Upper lobe of left lung (tissue), 6 donors: Measurements from ENCODE around the gene TNS4. TPM values are rescaled to one million over a fixed set of nuclear protein-coding genes. Genes with fewer than 3 reads are reported as not detected.
A peak's percentile ranks its signal among the peaks of the same experiment; 100 is the strongest.

Experiments used
- ATAC-seq, 2 donors: fragments of 200-7000 bp; cut with Tn5 transposase; one replicate each; pipeline ENCODE4 v1.9.1; 2022; ENCODE audit warnings: mild to moderate bottlenecking in 2 of 2, moderate library complexity in 2 of 2; ENCODE audit not compliant: low FRiP score in 2 of 2
- DNase-seq, 2 donors: peaks; one replicate each; pipeline ENCODE4 v3.0.0-alpha.2; 2019 to 2020
- H3K27ac ChIP-seq, 4 donors: fragments of 200-600 bp; sonication (generic); one replicate each; pipeline ENCODE4 v1.5.1; 2016 to 2019
- H3K27me3 ChIP-seq, 4 donors: fragments of 200-600 bp; sonication (generic); one replicate each; pipeline ENCODE4 v1.5.1; 2017 to 2019
- H3K36me3 ChIP-seq, 4 donors: fragments of 200-600 bp; sonication (generic); one replicate each; pipeline ENCODE4 v1.5.1; 2016 to 2019
- H3K4me1 ChIP-seq, 4 donors: fragments of 200-600 bp; sonication (generic); one replicate each; pipeline ENCODE4 v1.5.1; 2018 to 2019
- H3K4me3 ChIP-seq, 4 donors: fragments of 200-600 bp; sonication (generic); one replicate each; pipeline ENCODE4 v1.5.1; 2017 to 2019; ENCODE audit warnings: mild to moderate bottlenecking in 2 of 4, moderate library complexity in 1 of 4
- H3K9me3 ChIP-seq, 4 donors: fragments of 200-600 bp; sonication (generic); one replicate each; pipeline ENCODE4 v1.5.1; 2018 to 2019
- EP300 ChIP-seq, 4 donors: sonication (generic); formaldehyde crosslinking; IDR thresholded peaks; one replicate each; pipeline ENCODE4 v1.5.1; 2017; ENCODE audit warnings: antibody characterized with exemption in 4 of 4, control low read depth in 2 of 4
- POLR2A ChIP-seq, 4 donors: fragments of 450-650 bp; IDR thresholded peaks; one replicate each; pipeline ENCODE4 v1.5.1; 2016 to 2017; ENCODE audit warnings: antibody characterized with exemption in 4 of 4, mild to moderate bottlenecking in 2 of 4
- POLR2AphosphoS5 ChIP-seq, 2 donors: sonication (generic); formaldehyde crosslinking; IDR thresholded peaks; one replicate each; pipeline ENCODE4 v1.5.1; 2017; ENCODE audit warnings: antibody characterized with exemption in 2 of 2
- WGBS, 2 donors: methylation state at CpG; one replicate each; pipeline ENCODE4 v1.1.5; 2017 to 2018; 5-methylcytosine and 5-hydroxymethylcytosine counted together
- total RNA-seq, 6 donors: library from RNA; depleted of rRNA in 4 of 6; stranded (reverse); fragments of >200 nt in 4 of 6; gene quantifications; one replicate each; pipeline versions ENCODE4 v1.1.0 to v1.2.1, GENCODE V29; 2016 to 2021
- TF ChIP-seq, protein P1 (sequence below), 6 experiments: fragments of 450-650 bp in 4 of 6; fragments of 200-600 bp in 2 of 6; sonication (generic) in 2 of 6; IDR thresholded peaks; one replicate each; pipeline ENCODE4 v1.5.1; 2016 to 2019; ENCODE audit warnings: antibody characterized with exemption in 6 of 6
- donor health status: DM: no; HTN: no; CAD: no; lungs with moderate emphysema.
- donor health status: DM: no; HTN: yes; CAD: no; lungs with severe emphysema.

TNS4 gene
- total RNA-seq, 6 donors from 2014 or later = 0.54 to 5.1 (median 1.1) TPM; not detected in 1

DNA sequence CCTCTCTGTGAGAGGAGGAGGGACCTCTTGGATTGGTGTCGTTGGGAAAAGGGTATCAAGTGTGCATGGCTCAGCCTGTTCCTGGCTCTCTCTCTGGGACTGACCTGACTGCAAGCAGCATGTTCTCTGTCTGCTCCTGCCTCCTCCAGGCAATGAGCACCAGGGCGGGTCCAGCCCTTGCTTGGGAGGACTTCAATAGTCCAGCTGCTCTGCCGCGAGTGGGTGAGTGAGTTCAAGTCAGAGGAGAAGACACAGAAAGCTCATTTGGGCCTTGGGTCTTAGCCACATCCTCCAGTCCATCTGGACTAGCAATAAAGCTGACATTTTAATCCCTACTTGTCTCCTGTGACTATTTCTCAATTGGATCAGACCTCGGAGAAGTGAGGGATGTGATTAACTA, 25.2 kb upstream of the TNS4 start:
- 72 to 74% methylated on average over 4 to 5 of the region's 5 CpGs for WGBS, 2 donors
- Histone ChIP-seq H3K4me3 (no peak overlapping the region), H3K27ac (no peak overlapping the region), H3K27me3 (no peaks in the 10 kb centered on the region), H3K9me3 (no peaks in the 10 kb centered on the region), H3K36me3 (no peaks in the 10 kb centered on the region), H3K4me1 (peaks cover 0 to 7% (median 2%) of the 10 kb centered on the region in 4 donors)
- peak in 1 of 2 donors; percentile 85 for ATAC-seq
- TF ChIP-seq, protein P1, sequence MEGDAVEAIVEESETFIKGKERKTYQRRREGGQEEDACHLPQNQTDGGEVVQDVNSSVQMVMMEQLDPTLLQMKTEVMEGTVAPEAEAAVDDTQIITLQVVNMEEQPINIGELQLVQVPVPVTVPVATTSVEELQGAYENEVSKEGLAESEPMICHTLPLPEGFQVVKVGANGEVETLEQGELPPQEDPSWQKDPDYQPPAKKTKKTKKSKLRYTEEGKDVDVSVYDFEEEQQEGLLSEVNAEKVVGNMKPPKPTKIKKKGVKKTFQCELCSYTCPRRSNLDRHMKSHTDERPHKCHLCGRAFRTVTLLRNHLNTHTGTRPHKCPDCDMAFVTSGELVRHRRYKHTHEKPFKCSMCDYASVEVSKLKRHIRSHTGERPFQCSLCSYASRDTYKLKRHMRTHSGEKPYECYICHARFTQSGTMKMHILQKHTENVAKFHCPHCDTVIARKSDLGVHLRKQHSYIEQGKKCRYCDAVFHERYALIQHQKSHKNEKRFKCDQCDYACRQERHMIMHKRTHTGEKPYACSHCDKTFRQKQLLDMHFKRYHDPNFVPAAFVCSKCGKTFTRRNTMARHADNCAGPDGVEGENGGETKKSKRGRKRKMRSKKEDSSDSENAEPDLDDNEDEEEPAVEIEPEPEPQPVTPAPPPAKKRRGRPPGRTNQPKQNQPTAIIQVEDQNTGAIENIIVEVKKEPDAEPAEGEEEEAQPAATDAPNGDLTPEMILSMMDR (IDR thresholded peaks at IDR 0.05) = no peak
- TF ChIP-seq POLR2A (IDR thresholded peaks at IDR 0.05) = no peak
- no peak for TF ChIP-seq POLR2AphosphoS5 (IDR thresholded peaks at IDR 0.05)
- no peak for TF ChIP-seq EP300 (IDR thresholded peaks at IDR 0.05)
- DNase-seq = peak in 1 of 2 donors; percentile 19

GRCh38 chr17:40525294-40525693, 23.9 kb upstream of the TNS4 start:
- Histone ChIP-seq H3K4me3 (no peak overlapping the region), H3K4me1 (no peaks in the 10 kb centered on the region), H3K36me3 (no peaks in the 10 kb centered on the region), H3K9me3 (no peaks in the 10 kb centered on the region), H3K27ac (no peak overlapping the region), H3K27me3 (no peaks in the 10 kb centered on the region)
- 93 to 94% methylated on average over 1 of the region's 1 CpG for WGBS, 2 donors
- TF ChIP-seq EP300 (IDR thresholded peaks at IDR 0.05) (no peak), POLR2A (IDR thresholded peaks at IDR 0.05) (no peak), POLR2AphosphoS5 (IDR thresholded peaks at IDR 0.05) (no peak)
- TF ChIP-seq, protein P1 (IDR thresholded peaks at IDR 0.05) = no peak
- ATAC-seq (no peak), DNase-seq (no peak)

GRCh38 chr17:40524243-40524965, 23.0 kb upstream of the TNS4 start:
- 66 to 72% methylated on average over 3 of the region's 3 CpGs for WGBS, 2 donors

DNA sequence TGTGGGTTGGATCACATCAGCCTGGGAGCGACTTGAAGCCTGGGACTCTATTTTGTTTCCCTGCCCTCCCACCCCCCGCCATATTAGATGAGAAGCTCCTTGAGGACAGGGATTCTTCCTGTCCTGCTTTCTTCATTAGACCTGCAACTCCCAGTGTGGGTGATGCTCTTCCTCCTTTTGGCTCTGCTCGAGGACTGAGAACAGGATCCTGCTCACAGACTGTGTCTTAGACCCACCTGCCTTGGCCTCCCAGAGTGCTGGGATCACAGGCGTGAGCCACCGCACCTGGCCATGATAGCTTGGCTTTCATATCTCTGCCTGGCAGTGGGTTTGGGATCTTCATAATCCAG, 21.5 kb upstream of the TNS4 start:
- no peak for DNase-seq
- WGBS, 2 donors = 97% methylated on average over 5 of the region's 5 CpGs; no CpG with 5 or more reads in 1 of the 2 donors
- TF ChIP-seq, protein P1 (IDR thresholded peaks at IDR 0.05) = no peak
- TF ChIP-seq POLR2AphosphoS5 (IDR thresholded peaks at IDR 0.05) (no peak), POLR2A (IDR thresholded peaks at IDR 0.05) (no peak), EP300 (IDR thresholded peaks at IDR 0.05) (no peak)

More at GRCh38 chr17:40524243-40524965, 23.0 kb upstream of the TNS4 start:
- no peaks in the 10 kb centered on the region for H3K27me3 ChIP-seq
- no peak for TF ChIP-seq POLR2AphosphoS5 (IDR thresholded peaks at IDR 0.05)
- TF ChIP-seq, protein P1 (IDR thresholded peaks at IDR 0.05) = no peak
- TF ChIP-seq POLR2A (IDR thresholded peaks at IDR 0.05) = no peak
- no peak for TF ChIP-seq EP300 (IDR thresholded peaks at IDR 0.05)
- H3K27ac ChIP-seq = no peak overlapping the region
- ATAC-seq = no peak
- H3K9me3 ChIP-seq = no peaks in the 10 kb centered on the region
- DNase-seq = no peak
- H3K4me1 ChIP-seq = no peaks in the 10 kb centered on the region
- no peak overlapping the region for H3K4me3 ChIP-seq
- H3K36me3 ChIP-seq = no peaks in the 10 kb centered on the region

More for the DNA sequence above, 21.5 kb upstream of the TNS4 start:
- Histone ChIP-seq H3K4me3 (no peak overlapping the region), H3K36me3 (no peaks in the 10 kb centered on the region), H3K9me3 (no peaks in the 10 kb centered on the region), H3K27ac (no peak overlapping the region), H3K27me3 (no peaks in the 10 kb centered on the region), H3K4me1 (no peaks in the 10 kb centered on the region)
- no peak for ATAC-seq
